Heart left ventricle (tissue), 16 donors: Measurements from ENCODE around the gene JPH4. TPM values are rescaled to one million over a fixed set of nuclear protein-coding genes. Genes with fewer than 3 reads are reported as not detected.
"Not testable (repeated sequence)": the region's sequence is repeated elsewhere in the genome, so short reads cannot be mapped to it uniquely, and the experiment has no call there.

ENCODE experiments used
- ATAC-seq, 4 donors: fragments of 200-7000 bp; cut with Tn5 transposase; one replicate each; pipeline ENCODE4 v1.9.1; 2020 to 2022; ENCODE audit warnings: moderate library complexity in 4 of 4, mild to moderate bottlenecking in 3 of 4, moderate number of reproducible peaks in 1 of 4
- DNase-seq, 5 donors: peaks; one replicate each; pipeline ENCODE4 v3.0.0-alpha.2; 2020
- H3K27ac ChIP-seq, 12 donors: fragments of 200-600 bp; sonication (generic) in 4 of 12; one replicate each; pipeline versions ENCODE4 v1.5.0 to v1.8.0; 2016 to 2022; ENCODE audit warnings: mild to moderate bottlenecking in 2 of 12
- H3K27me3 ChIP-seq, 9 donors: fragments of 200-600 bp; sonication (generic) in 2 of 9; one replicate each; pipeline versions ENCODE4 v1.5.1 to v1.8.0; 2016 to 2022; ENCODE audit warnings: mild to moderate bottlenecking in 3 of 9
- H3K36me3 ChIP-seq, 9 donors: fragments of 200-600 bp; sonication (generic) in 2 of 9; one replicate each; pipeline versions ENCODE4 v1.5.0 to v1.8.0; 2018 to 2022; ENCODE audit warnings: mild to moderate bottlenecking in 2 of 9
- H3K4me1 ChIP-seq, 12 donors: fragments of 200-600 bp; sonication (generic) in 4 of 12; one replicate each; pipeline versions ENCODE4 v1.5.0 to v1.8.0; 2016 to 2022; ENCODE audit warnings: mild to moderate bottlenecking in 3 of 12
- H3K4me3 ChIP-seq, 12 donors: fragments of 200-600 bp; sonication (generic) in 4 of 12; one replicate each; pipeline versions ENCODE4 v1.5.0 to v1.8.0; 2017 to 2022; ENCODE audit warnings: mild to moderate bottlenecking in 9 of 12, moderate library complexity in 4 of 12
- H3K9me3 ChIP-seq, 12 donors: fragments of 200-600 bp; sonication (generic) in 4 of 12; one replicate each; pipeline versions ENCODE4 v1.5.0 to v1.8.0; 2016 to 2022; ENCODE audit warnings: mild to moderate bottlenecking in 1 of 12
- POLR2A ChIP-seq, 2 donors: fragments of 450-650 bp; IDR thresholded peaks; one replicate each; pipeline ENCODE4 v1.6.1; 2017; ENCODE audit warnings: antibody characterized with exemption in 2 of 2, mild to moderate bottlenecking in 2 of 2, moderate library complexity in 2 of 2
- WGBS, 4 donors: extraction: QIAGEN DNeasy Blood & Tissue Kit in 2 of 4; methylation state at CpG; one replicate each; pipeline versions ENCODE4 v1.1.5 to v1.1.7; 2013 to 2018; 5-methylcytosine and 5-hydroxymethylcytosine counted together
- intact Hi-C, 10 donors: fragments of 100-400 bp; cut with DNase I; formaldehyde crosslinking; loops; one replicate each; pipeline versions ENCODE4 v1.11.1 to v1.14.2; 2022
- polyA plus RNA-seq, 2 donors: library from polyadenylated mRNA; stranded (reverse); fragments of 200-250 nt; gene quantifications; one replicate each; pipeline ENCODE4 v1.2.3, GENCODE V29; 2013
- total RNA-seq, 9 donors: library from RNA; depleted of rRNA in 2 of 9; stranded (reverse); fragments of >200 nt in 2 of 9; fragmentation: NEBNext Ultra II Directional in 3 of 9; extraction: Animal tissue kit (Norgen Biotek cat#: 25700) in 3 of 9; gene quantifications; one replicate each; pipeline versions ENCODE4 v1.1.0 to v1.2.4, GENCODE V29; 2016 to 2023
- TF ChIP-seq, protein P1 (sequence below), 12 donors: fragments of 200-600 bp; sonication (generic) in 4 of 12; IDR thresholded peaks; one replicate each; pipeline versions ENCODE4 v1.5.0 to v1.8.0; 2018 to 2022; ENCODE audit warnings: antibody characterized with exemption in 12 of 12, mild to moderate bottlenecking in 5 of 12
- donor health status: ischemic (EF 13 %, LVEDD 7.1; RV severe dilation, severe dysfunction).
- donor health status: healthy with polysubstance abuse.
- donor health status: DM: no; HTN: yes; CAD: no.
- donor health status: DM: no; HTN: no; CAD: no.
- donor health status: ischemic (EF 25% LVEDD 6.9; RV normal size, moderate dysfunction).
- donor health status: ischemic (EF 25% LVEDD 5.7; RV mildly dilated, moderate dysfunction).
- donor health status: healthy.
- donor health status: DM: yes; HTN: yes; CAD: no.
- donor health status: ischemic (EF 35%, LVEDD 5.7; RV mildly dilated, moderate dysfunction).
- donor health status: nonischemic (EF 11% LVEDD 7.7; RV severe dilation, severe dysfunction).
- donor health status: DM: yes; HTN: yes; CAD: no.
- donor health status: PGD.
- donor health status: ischemic (EF 29% LVEDD 5.4; RV normal size, mild dysfunction).
- donor health status: nonischemic (EF 23%, LVEDD 6.1; RV moderate dilation, normal function).

Gene JPH4
- total and polyA plus RNA-seq, 11 donors = 0.10 to 0.59 (median 0.24) TPM; not detected in 1

DNA sequence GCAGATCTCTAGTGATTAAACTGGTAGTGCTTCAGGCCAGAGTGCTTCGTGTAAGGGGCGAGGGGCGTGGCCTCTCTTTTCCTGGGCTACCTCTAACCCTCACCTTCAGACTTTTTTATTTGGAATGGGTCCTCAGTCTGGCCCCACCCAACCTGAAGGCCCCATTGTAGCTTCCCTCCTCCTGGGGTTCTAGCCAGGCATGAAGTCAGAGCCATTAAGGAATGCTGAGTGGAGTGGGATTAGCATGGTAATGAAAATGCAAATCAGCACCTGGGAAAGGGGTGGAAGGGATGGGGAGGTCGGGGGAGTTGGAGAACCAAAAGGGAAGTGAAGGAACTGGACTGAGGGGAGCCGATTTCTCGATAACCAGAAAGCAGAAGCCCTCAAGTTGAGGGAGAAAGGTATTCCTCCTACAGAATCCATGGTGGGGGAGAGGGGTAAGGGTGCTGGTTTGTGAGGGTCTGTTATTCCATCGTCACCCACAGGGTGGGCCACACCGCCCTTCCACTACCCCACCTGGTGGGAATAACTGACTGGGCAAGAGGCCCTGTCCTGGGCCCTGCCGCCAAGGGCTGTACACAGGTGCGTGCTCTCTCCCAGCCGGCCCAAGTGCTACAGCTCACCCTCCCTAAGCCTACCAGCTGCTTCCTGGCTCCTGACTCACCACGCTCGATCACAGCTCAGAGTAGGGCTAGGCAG, 41.1 kb downstream of the JPH4 start:
- Histone ChIP-seq H3K27me3 (no peaks in the 10 kb centered on the region), H3K36me3 (no peaks in the 10 kb centered on the region), H3K27ac (no peak overlapping the region), H3K4me1 (peaks cover 0 to 4% (median 0%) of the 10 kb centered on the region in 12 donors), H3K4me3 (no peak overlapping the region), H3K9me3 (no peaks in the 10 kb centered on the region)
- TF ChIP-seq POLR2A (IDR thresholded peaks at IDR 0.05) = no peak
- TF ChIP-seq, protein P1, sequence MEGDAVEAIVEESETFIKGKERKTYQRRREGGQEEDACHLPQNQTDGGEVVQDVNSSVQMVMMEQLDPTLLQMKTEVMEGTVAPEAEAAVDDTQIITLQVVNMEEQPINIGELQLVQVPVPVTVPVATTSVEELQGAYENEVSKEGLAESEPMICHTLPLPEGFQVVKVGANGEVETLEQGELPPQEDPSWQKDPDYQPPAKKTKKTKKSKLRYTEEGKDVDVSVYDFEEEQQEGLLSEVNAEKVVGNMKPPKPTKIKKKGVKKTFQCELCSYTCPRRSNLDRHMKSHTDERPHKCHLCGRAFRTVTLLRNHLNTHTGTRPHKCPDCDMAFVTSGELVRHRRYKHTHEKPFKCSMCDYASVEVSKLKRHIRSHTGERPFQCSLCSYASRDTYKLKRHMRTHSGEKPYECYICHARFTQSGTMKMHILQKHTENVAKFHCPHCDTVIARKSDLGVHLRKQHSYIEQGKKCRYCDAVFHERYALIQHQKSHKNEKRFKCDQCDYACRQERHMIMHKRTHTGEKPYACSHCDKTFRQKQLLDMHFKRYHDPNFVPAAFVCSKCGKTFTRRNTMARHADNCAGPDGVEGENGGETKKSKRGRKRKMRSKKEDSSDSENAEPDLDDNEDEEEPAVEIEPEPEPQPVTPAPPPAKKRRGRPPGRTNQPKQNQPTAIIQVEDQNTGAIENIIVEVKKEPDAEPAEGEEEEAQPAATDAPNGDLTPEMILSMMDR (IDR thresholded peaks at IDR 0.05) = no peak
- intact Hi-C loops = loop anchor here in 1 of 10 donors (10.0 kb wide), 1 partner anchor 53 kb away; no protein-coding TSS in a partner anchor
- ATAC-seq (no peak), DNase-seq (no peak)
- WGBS, 4 donors = 53 to 64% (median 60%) methylated on average over 13 of the region's 13 CpGs

DNA sequence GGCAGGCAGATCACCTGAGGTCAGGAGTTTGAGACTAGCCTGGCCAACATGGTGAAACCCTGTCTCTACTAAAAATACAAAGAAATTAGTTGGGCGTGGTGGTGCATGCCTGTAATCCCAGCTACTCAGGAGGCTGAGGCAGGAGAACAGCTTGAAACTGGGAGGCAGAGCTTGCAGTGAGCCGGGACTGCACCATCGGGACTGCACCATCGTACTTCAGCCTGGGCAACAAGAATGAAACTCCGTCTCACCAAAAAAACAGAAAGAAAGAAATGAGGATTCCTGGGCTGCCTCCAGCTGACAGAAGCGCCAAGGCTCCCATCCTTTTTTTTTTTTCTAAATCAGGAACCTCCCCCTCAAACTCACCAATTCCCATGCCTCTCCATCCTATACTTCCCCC, 41.7 kb downstream of the JPH4 start:
- not testable (repeated sequence) for H3K36me3 ChIP-seq, DNase-seq, H3K9me3 ChIP-seq, H3K4me3 ChIP-seq, H3K27me3 ChIP-seq, ATAC-seq, H3K27ac ChIP-seq, H3K4me1 ChIP-seq
- 82 to 88% (median 87%) methylated on average over 6 of the region's 6 CpGs for WGBS, 4 donors
- intact Hi-C loops = loop anchor here in 1 of 10 donors (10.0 kb wide), 1 partner anchor 52 kb away; no protein-coding TSS in a partner anchor

DNA sequence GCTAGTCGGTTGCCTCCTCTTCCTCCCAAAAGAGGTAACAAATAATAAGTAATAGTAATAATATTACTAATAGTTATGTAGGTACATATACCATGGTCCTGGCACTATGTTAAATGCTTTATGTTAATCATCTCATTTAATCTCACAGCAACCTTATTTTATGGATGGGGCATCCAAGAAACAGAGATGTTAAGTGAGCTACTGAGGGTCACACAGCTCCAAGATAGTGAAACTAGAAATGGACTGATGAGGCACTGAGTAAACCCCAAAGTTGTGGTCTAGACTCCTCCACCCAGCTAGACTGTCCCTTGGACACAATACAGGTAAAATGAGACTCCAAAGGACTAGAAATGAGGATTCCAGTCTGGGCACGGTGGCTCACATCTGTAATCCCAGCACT, 42.1 kb downstream of the JPH4 start:
- ATAC-seq (no peak), DNase-seq (no peak)
- 79 to 87% (median 84%) methylated on average over 2 of the region's 2 CpGs for WGBS, 4 donors
- no peaks in the 10 kb centered on the region for H3K27me3 ChIP-seq
- H3K9me3 ChIP-seq = no peaks in the 10 kb centered on the region
- peaks cover 0 to 4% (median 0%) of the 10 kb centered on the region in 12 donors for H3K4me1 ChIP-seq
- H3K27ac ChIP-seq = no peak overlapping the region
- TF ChIP-seq POLR2A (IDR thresholded peaks at IDR 0.05) = no peak
- no peaks in the 10 kb centered on the region for H3K36me3 ChIP-seq
- H3K4me3 ChIP-seq = no peak overlapping the region
- intact Hi-C loops = loop anchor here in 1 of 10 donors (10.0 kb wide), 1 partner anchor 52 kb away; no protein-coding TSS in a partner anchor

DNA sequence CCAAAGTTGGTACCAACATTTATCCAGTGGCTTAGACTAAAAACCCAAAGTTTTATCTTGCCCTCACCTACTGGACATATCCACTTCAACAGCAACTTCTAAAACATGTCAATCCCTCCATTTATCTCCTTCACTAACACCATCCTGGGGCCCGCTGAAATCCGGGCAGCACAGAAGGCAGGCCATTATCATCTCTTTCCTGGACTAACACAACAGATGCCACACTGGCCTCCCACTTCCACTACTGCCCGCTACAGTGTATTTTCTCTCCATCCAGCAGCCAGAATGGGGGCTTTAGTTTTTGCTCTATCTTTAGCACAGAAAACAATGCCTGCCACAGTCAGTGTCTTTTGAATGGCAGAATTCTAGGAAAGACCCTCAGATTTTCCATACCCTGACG, 42.6 kb downstream of the JPH4 start:
- intact Hi-C loops = loop anchor here in 1 of 10 donors (10.0 kb wide), 1 partner anchor 51 kb away; no protein-coding TSS in a partner anchor
- Histone ChIP-seq H3K27me3 (no peaks in the 10 kb centered on the region), H3K36me3 (no peaks in the 10 kb centered on the region), H3K27ac (no peak overlapping the region), H3K4me3 (no peak overlapping the region), H3K4me1 (peaks cover 0 to 4% (median 0%) of the 10 kb centered on the region in 12 donors), H3K9me3 (no peaks in the 10 kb centered on the region)
- ATAC-seq (no peak), DNase-seq (no peak)
- WGBS, 4 donors = 71 to 74% (median 73%) methylated on average over 4 of the region's 4 CpGs
- TF ChIP-seq, protein P1 (IDR thresholded peaks at IDR 0.05) = no peak
- no peak for TF ChIP-seq POLR2A (IDR thresholded peaks at IDR 0.05)

DNA sequence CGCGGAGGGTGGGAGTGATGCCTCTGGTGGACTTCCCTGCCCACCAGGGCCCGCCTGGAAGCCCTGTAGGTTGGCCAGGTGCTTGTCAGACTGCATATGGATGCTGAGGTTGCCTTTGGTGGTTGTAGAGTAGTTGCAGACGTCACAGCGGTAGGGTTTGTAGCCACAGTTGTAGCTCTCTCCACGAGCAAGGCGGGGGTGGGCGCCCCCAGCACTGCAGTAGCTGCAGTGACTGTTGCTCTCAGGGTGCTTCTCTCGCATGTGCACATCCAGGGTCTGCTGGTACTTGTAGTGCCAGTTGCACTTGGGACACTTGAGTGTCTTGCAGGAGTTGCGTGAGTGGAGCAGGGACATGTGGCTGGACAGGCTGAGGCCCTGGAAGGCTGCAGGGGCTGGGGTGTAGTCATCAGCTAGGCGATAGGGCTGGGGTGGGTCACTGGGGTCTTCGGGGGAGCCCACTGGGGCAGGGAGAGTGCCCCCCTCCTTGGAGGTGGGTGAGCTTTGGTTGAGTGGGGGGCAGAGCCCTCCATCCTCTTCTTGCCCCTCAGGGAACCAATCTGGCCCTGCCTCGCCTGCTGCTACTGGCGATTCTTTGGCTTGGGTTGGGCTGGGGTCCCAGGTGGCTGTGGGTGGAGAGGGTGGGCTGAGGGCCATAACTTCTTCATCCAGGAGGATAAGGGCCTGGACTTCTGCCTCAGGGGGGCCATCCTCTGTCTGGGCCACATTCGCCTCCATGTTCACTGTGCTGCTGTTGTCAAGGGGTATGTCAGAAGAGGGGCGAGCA, 44.7 kb downstream of the JPH4 start:
- TF ChIP-seq, protein P1 (IDR thresholded peaks at IDR 0.05) = no peak
- Histone ChIP-seq H3K27me3 (no peaks in the 10 kb centered on the region), H3K4me1 (peaks cover 0 to 5% (median 0%) of the 10 kb centered on the region in 12 donors), H3K4me3 (no peak overlapping the region), H3K36me3 (no peaks in the 10 kb centered on the region), H3K9me3 (no peaks in the 10 kb centered on the region), H3K27ac (no peak overlapping the region)
- DNase-seq = no peak
- 94 to 96% (median 95%) methylated on average over 8 to 16 of the region's 16 CpGs for WGBS, 4 donors
- no peak for ATAC-seq
- intact Hi-C loops = loop anchor here in 1 of 10 donors (10.0 kb wide), 1 partner anchor 49 kb away; no protein-coding TSS in a partner anchor
